ENCODE results near the gene REEP2.

REEP2 gene

GRCh38 chr5:138444078-138444773 lies 5.4 kb downstream of the REEP2 start:
- peaks cover 13% of the 10 kb centered on the region for H3K4me1 Mint-ChIP-seq
- no peak for ATAC-seq
- DNase-seq (ENCODE audit: low spot score in 2 of 2) = no peak
- H3K36me3 Mint-ChIP-seq = no peaks in the 10 kb centered on the region
- H3K27ac Mint-ChIP-seq = peak overlapping the region; percentile 5
- H3K9me3 Mint-ChIP-seq = no peaks in the 10 kb centered on the region
- no peak overlapping the region for H3K4me3 Mint-ChIP-seq

- Mint-ChIP-seq H3K27ac (no peak overlapping the region), H3K36me3 (no peaks in the 10 kb centered on the region), H3K9me3 (no peaks in the 10 kb centered on the region), H3K4me1 (peaks cover 10% of the 10 kb centered on the region), H3K4me3 (no peak overlapping the region)
- DNase-seq (ENCODE audit: low spot score in 2 of 2) = no peak
- ATAC-seq = no peak
These were observed 6.1 kb downstream of the REEP2 start for GRCh38 chr5:138444774-138445546.

- no peak overlapping the region for H3K4me3 Mint-ChIP-seq
- H3K36me3 Mint-ChIP-seq = no peaks in the 10 kb centered on the region
- peaks cover 8% of the 10 kb centered on the region for H3K4me1 Mint-ChIP-seq
- H3K9me3 Mint-ChIP-seq = no peaks in the 10 kb centered on the region
- H3K27ac Mint-ChIP-seq = no peak overlapping the region
- no peak for DNase-seq (ENCODE audit: low spot score in 2 of 2)
- no peak for ATAC-seq
These were observed 6.9 kb downstream of the REEP2 start for GRCh38 chr5:138445547-138446271.

GRCh38 chr5:138448070-138448469 lies 9.2 kb downstream of the REEP2 start:
- H3K27ac Mint-ChIP-seq = no peak overlapping the region
- no peak overlapping the region for H3K4me3 Mint-ChIP-seq
- peaks cover 13% of the 10 kb centered on the region for H3K4me1 Mint-ChIP-seq
- ATAC-seq = no peak
- no peaks in the 10 kb centered on the region for H3K36me3 Mint-ChIP-seq
- DNase-seq (ENCODE audit: low spot score in 2 of 2) = no peak
- no peaks in the 10 kb centered on the region for H3K9me3 Mint-ChIP-seq

DNA sequence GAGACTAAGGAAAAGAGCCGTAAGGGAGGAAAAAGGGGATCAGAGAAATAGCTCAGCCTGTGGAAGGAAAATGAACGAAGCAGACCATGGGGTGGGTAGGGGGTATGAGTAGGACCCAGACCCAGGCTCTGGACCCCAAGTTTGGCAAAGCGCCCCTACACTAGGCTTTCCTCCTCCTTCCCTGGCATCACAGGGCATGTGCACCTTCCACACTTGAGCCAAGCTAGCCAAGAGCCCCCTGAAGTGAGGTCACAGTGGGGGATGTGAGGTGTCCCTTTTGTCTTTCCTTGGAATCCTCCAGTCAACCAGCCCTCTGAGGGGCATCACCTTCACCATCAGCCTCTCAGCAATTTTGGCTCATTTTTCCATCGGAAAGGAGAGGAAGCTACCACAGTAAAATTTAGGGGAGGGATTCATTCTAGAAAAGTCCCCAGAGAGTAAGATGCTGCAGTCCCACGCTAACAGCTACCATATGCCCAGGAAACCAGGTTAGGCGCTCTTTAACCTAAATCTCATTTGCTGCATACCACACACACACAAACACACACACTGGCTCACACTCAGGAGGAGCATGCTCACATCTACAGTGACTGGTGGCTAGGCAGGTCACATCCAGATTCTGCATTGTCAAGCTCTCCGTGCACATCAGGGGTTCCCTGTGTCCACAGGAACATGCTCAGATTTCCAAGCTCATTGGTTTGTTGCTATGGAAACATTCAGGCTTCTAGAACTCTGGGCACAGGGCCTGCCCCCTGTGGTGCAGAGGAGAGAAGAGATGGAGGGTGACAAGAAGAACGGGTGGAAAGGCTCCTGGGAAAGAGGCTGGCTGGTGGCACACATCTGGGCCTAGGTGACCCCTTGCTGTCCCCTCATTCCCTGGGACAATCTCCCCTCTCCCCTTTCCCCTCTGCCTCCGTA lies 9.9 kb downstream of the REEP2 start:
- ATAC-seq (no peak), DNase-seq (ENCODE audit: low spot score in 2 of 2) (no peak)
- Mint-ChIP-seq H3K4me1 (peaks cover 13% of the 10 kb centered on the region), H3K9me3 (no peaks in the 10 kb centered on the region), H3K27ac (no peak overlapping the region), H3K4me3 (no peak overlapping the region), H3K36me3 (no peaks in the 10 kb centered on the region)

- Mint-ChIP-seq H3K9me3 (no peaks in the 10 kb centered on the region), H3K4me3 (peak overlapping the region; percentile 53), H3K36me3 (no peaks in the 10 kb centered on the region), H3K4me1 (peaks cover 13% of the 10 kb centered on the region), H3K27ac (no peak overlapping the region)
- ATAC-seq (peak; percentile 81), DNase-seq (ENCODE audit: low spot score in 2 of 2) (peak; percentile 87 to 94)
These were observed 10.8 kb downstream of the REEP2 start for GRCh38 chr5:138449501-138450239.

DNA sequence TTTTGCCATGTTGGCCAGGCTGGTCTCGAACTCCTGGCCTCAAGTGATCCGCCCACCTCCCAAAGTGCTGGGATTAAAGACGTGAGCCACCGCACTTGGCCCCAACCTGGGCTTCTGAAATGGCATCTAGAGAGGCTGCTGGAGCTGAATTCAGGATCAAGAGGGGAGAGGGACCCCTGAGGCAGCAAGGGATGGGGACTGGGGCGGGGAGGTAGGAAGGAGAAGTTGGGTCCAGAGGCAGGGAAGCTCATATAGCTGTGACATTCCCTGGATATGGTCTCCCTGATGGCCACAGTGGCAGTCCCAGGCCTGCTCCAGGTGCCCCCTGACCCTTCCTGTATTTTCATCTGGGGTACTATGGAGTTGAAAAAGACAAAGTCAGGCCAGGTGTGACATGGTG lies 12.1 kb downstream of the REEP2 start:
- H3K9me3 Mint-ChIP-seq = no peaks in the 10 kb centered on the region
- no peaks in the 10 kb centered on the region for H3K36me3 Mint-ChIP-seq
- H3K27ac Mint-ChIP-seq = no peak overlapping the region
- H3K4me1 Mint-ChIP-seq = peaks cover 13% of the 10 kb centered on the region
- no peak for ATAC-seq
- H3K4me3 Mint-ChIP-seq = no peak overlapping the region
- no peak for DNase-seq (ENCODE audit: low spot score in 2 of 2)

- H3K4me3 Mint-ChIP-seq = no peak overlapping the region
- no peaks in the 10 kb centered on the region for H3K9me3 Mint-ChIP-seq
These were observed 13.9 kb downstream of the REEP2 start for GRCh38 chr5:138452720-138453119.

GRCh38 chr5:138453590-138453989 lies 14.7 kb downstream of the REEP2 start:
- H3K36me3 Mint-ChIP-seq = no peaks in the 10 kb centered on the region
- H3K27ac Mint-ChIP-seq = no peak overlapping the region
- DNase-seq (ENCODE audit: low spot score in 2 of 2) (no peak), ATAC-seq (no peak)
- H3K4me1 Mint-ChIP-seq = peaks cover 28% of the 10 kb centered on the region
- no peaks in the 10 kb centered on the region for H3K9me3 Mint-ChIP-seq
- H3K4me3 Mint-ChIP-seq = no peak overlapping the region

More at GRCh38 chr5:138452720-138453119, 13.9 kb downstream of the REEP2 start:
- no peak for DNase-seq (ENCODE audit: low spot score in 2 of 2)
- no peak overlapping the region for H3K27ac Mint-ChIP-seq
- no peaks in the 10 kb centered on the region for H3K36me3 Mint-ChIP-seq
- ATAC-seq = no peak
- H3K4me1 Mint-ChIP-seq = peaks cover 20% of the 10 kb centered on the region

- Mint-ChIP-seq H3K27ac (no peak overlapping the region), H3K4me3 (no peak overlapping the region), H3K9me3 (no peaks in the 10 kb centered on the region), H3K4me1 (peaks cover 34% of the 10 kb centered on the region), H3K36me3 (peaks cover 2% of the 10 kb centered on the region)
- DNase-seq (ENCODE audit: low spot score in 2 of 2) (no peak), ATAC-seq (no peak)
These were observed 15.3 kb downstream of the REEP2 start for GRCh38 chr5:138454121-138454520.

DNA sequence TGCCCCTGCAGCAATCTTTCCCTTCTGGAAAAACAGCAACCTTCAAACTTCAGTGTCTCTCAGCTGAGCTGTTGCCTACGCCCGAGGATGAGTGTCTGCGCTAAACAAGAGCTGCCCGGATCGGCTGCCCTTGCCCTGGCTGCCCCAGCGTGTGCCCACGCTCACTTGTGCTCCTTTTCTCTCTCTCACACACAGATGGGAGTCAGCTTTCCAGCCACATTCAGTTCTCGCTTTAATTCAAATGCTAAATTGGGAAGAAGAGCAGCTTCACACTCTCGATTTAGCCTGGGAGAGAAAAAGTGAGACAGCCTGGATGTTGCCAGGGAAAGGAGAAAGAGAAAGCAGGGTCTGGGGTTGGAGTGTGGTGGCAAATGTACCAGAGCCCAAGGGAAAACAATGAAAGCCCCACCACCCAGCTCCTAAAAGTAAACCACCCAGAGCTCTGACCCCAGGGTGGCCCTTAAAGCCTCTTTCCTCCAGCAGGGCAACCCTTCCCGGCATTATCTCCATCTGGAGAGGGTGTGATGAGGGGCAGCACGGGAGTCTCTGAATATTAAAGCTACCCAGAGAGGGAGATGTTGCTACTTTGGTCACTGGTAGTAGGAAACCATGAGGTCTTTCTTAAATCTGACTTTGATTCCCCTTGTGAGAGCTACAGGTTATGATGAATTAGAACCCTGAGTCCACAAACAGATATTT lies 16.5 kb downstream of the REEP2 start:
- DNase-seq (ENCODE audit: low spot score in 2 of 2) = no peak
- Mint-ChIP-seq H3K4me3 (no peak overlapping the region), H3K27ac (peak overlapping the region; percentile 52), H3K36me3 (peaks cover 6% of the 10 kb centered on the region), H3K4me1 (peaks cover 39% of the 10 kb centered on the region), H3K9me3 (no peaks in the 10 kb centered on the region)
- no peak for ATAC-seq

DNA sequence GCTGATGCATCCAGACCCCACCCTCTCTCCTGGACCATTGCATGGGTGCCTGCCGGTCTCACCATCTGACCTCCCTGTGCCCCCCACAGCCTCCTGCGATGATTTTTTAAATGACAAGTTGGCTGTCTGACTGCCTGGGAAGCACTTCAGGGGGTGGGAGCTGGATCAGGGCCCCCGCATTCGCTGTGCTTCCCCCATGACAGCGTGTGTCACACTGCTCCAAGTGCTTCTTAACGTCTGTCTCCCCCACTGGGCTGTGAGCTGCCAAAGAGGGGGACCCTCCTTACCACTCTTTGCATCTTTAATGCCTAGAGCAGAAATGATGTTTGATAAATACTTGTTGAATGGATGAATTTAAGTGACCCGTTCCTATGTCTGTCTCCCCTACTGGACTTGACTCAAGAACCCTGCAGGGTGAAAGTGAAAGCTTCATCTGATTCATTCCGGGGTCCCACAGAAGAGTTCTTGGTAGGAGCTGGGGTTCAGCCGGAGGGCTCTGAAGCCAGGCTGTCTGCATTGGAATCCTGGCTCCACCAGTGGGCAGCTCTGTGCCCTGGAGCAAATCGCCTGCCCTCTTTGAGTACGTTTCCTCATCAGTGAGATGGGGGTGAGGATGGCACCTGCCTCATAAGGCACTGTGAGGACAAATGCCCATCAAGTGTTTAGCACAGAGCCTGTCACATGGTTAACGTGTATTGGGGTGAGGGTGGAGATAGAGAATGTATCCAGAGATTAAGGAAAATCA lies 18.8 kb downstream of the REEP2 start:
- Mint-ChIP-seq H3K36me3 (peaks cover 6% of the 10 kb centered on the region), H3K4me3 (peak overlapping the region; percentile 56), H3K9me3 (no peaks in the 10 kb centered on the region), H3K27ac (peak overlapping the region; percentile 100), H3K4me1 (peaks cover 47% of the 10 kb centered on the region)
- no peak for DNase-seq (ENCODE audit: low spot score in 2 of 2)
- ATAC-seq = no peak

DNA sequence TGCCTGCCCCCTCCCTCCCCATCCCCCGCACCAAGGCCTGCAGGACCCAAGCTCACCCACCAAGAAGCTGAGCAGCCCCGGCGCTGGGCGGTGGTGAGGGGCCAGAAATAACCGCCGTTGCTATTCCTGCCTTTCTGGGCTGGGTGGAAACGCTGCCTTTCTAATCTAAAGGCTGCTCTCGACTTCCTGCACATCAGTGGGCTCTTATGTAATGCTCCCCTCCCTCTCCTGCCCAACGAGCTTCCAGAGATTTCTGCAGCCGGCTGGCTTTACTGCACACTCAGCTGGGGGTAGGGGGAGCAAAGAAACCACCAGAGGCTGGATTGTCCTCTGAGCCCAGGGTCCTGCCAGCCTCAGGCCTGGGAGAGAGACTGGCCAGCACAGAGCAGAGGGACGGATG lies 19.5 kb downstream of the REEP2 start:
- H3K9me3 Mint-ChIP-seq = no peaks in the 10 kb centered on the region
- H3K27ac Mint-ChIP-seq = peak overlapping the region; percentile 100
- ATAC-seq (no peak), DNase-seq (ENCODE audit: low spot score in 2 of 2) (no peak)
- peaks cover 6% of the 10 kb centered on the region for H3K36me3 Mint-ChIP-seq
- peak overlapping the region; percentile 83 for H3K4me3 Mint-ChIP-seq
- peaks cover 47% of the 10 kb centered on the region for H3K4me1 Mint-ChIP-seq
